HG02623 (cell line): ENCODE results near the gene SLITRK5.

Experiments used
- ATAC-seq: cut with Tn5 transposase; IDR thresholded peaks from one replicate; pipeline ENCODE4 v1.9.1; 2021; ENCODE audit warnings: moderate library complexity; ENCODE audit not compliant: unreplicated experiment

SLITRK5 gene

GRCh38 chr13:87698268-87698667, 27.1 kb downstream of the SLITRK5 start:
- ATAC-seq: no peak

GRCh38 chr13:87709947-87710346, 38.8 kb downstream of the SLITRK5 start:
- ATAC-seq: no peak

GRCh38 chr13:87712012-87712411, 40.8 kb downstream of the SLITRK5 start:
- no peak for ATAC-seq
